ENCODE results near the gene ATP7B. TPM values are rescaled to one million over a fixed set of nuclear protein-coding genes. Genes with fewer than 3 reads are reported as not detected.

ATP7B gene
- total and polyA plus RNA-seq, 2 donors (not counting 3 experiments of a cell fraction or from before 2014, with no cell fraction given), result 4.2 to 8.0 TPM

- CTCF ChIA-PET, result no interaction called here
- DNase-seq (ENCODE audit: low read depth, low spot score), result no peak
- no TSS peak for BruUV-seq (replicated peaks)
- Histone ChIP-seq H3K9me1 (replicated peaks; ENCODE audit: control insufficient read depth, extremely low read depth, insufficient read depth, low read length) (no peaks in the 10 kb centered on the region), H3K79me2 (ENCODE audit: control insufficient read depth, insufficient read depth, low read length) (no peaks in the 10 kb centered on the region), H2AFZ (ENCODE audit: low read depth, low read length) (no peak overlapping the region), H3K27ac (ENCODE audit: insufficient read depth, low read depth, low read length) (no peak overlapping the region), H3K4me1 (ENCODE audit: control insufficient read depth, extremely low read depth, insufficient read depth, low read length) (no peaks in the 10 kb centered on the region), H3K36me3 (ENCODE audit: control insufficient read depth in 2 of 2, extremely low read depth in 1 of 2, insufficient read depth in 2 of 2, low read length in 2 of 2) (no peaks in the 10 kb centered on the region), H4K20me1 (replicated peaks; ENCODE audit: control insufficient read depth, extremely low read depth, insufficient read depth, low read length) (no peaks in the 10 kb centered on the region), H3K9me3 (replicated peaks; ENCODE audit: control insufficient read depth, insufficient read depth, low read length) (no peaks in the 10 kb centered on the region), H3K4me3 (replicated peaks in 1 of 3; ENCODE audit: insufficient read depth in 1 of 3, low read depth in 1 of 3, low read length in 3 of 3) (no peak overlapping the region), H3K9ac (replicated peaks; ENCODE audit: extremely low read depth, insufficient read depth, low read length) (no peak overlapping the region), H3K27me3 (ENCODE audit: control insufficient read depth in 2 of 2, insufficient read depth in 2 of 2, low read length in 2 of 2) (no peaks in the 10 kb centered on the region), H3K4me2 (ENCODE audit: insufficient read depth, low read length) (no peak overlapping the region)
- POLR2A ChIA-PET, result no interaction called here
- FAIRE-seq, result no peak
- intact Hi-C loops (cut with micrococcal nuclease) (no loop called here), dilution Hi-C loops (cut with MboI; ENCODE audit: extremely low pct_ligation_motif_present, low sequenced_read_pairs) (no loop called here)
- no peak for TF ChIP-seq EZH2 (IDR thresholded peaks at IDR 0.05; ENCODE audit: borderline replicate concordance, low read depth, low read length, severe bottlenecking)
- no peak for TF ChIP-seq CTCF (IDR thresholded peaks at IDR 0.05; ENCODE audit: extremely low read depth in 1 of 2, insufficient read depth in 1 of 2, low read depth in 1 of 2, low read length in 2 of 2)
- TF ChIP-seq, protein P1, sequence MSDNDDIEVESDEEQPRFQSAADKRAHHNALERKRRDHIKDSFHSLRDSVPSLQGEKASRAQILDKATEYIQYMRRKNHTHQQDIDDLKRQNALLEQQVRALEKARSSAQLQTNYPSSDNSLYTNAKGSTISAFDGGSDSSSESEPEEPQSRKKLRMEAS (IDR thresholded peaks at IDR 0.05; ENCODE audit: insufficient read depth, insufficient read length), result no peak
- TF ChIP-seq POLR2A (IDR thresholded peaks at IDR 0.05; ENCODE audit: low read depth, low read length), result no peak
- TF ChIP-seq MYC (IDR thresholded peaks at IDR 0.05; ENCODE audit: low read depth, low read length), result no peak
- no peak for TF ChIP-seq FOS (IDR thresholded peaks at IDR 0.05; ENCODE audit: borderline replicate concordance, insufficient read depth, low read length)
- TF ChIP-seq POLR2AphosphoS5 (IDR thresholded peaks at IDR 0.05; ENCODE audit: insufficient read depth, low read depth, low read length), result no peak
- TF ChIP-seq JUN (IDR thresholded peaks at IDR 0.05; ENCODE audit: borderline replicate concordance, insufficient read depth, insufficient read length, low read depth), result no peak
- TF ChIP-seq GATA2 (IDR thresholded peaks at IDR 0.05; ENCODE audit: insufficient read depth, insufficient read length, low read depth, low read length), result no peak
Measured at GRCh38 chr13:51926528-51926885, 84.7 kb downstream of the ATP7B start.
